C1 segment of cervical spinal cord (tissue), 14 donors: Measurements from ENCODE around the gene RTN3.
A peak's percentile ranks its signal among the peaks of the same experiment; 100 is the strongest.
"Not testable (repeated sequence)": the region's sequence is repeated elsewhere in the genome, so short reads cannot be mapped to it uniquely, and the experiment has no call there.

ENCODE experiments used
- DNase-seq, 14 donors: peaks; one replicate each; lab custom pipeline; 2025; lab: John Stamatoyannopoulos, UW

Gene RTN3

DNA sequence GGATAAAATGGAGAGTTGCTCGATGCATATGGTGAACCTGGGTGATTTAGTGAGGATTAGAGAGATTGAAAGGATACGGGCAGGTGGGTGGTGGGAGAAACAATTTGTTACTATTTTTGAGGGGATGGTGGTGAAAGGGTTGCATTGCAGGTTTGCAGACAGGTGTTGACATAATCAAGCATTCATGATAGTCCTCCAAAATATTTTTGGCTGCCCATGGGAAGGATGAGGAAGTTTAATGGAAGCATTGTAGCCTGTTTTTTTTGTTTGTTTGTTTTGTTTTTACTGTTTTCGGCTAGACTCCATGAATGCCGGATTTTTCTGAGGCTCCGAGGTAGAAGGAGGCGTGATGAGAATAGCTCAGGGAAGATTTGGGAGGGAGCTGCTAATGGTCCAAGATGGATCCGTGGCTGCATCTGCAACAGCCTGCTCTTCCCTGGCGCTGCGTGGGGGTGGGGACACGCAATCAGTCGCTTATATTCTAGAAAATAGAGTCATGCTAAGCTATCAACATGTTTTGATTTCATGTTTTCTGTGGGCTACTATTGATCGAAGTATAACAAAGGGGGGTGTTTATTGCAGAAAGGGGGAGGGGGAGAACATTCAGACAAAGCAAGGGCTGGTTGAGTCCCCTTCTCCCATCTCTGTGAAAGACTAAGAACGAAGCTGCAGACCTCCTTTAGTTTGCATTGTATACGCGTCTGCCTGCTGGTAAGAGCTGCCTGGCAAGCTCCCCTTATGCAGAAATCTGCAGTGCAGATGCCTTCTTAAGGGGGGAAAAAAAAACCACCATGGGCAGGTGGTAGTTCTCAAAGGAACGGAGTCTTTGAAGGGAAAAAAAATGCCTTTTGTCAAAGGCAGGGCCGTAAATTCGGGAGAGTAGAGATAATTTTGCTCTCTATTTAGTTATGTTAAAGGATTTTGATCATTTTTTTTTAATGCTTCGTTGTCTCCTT lies 1.0 kb downstream of the RTN3 start:
- DNase-seq: peak in 13 of 14 donors; percentile 10 to 75 (median 47)

DNA sequence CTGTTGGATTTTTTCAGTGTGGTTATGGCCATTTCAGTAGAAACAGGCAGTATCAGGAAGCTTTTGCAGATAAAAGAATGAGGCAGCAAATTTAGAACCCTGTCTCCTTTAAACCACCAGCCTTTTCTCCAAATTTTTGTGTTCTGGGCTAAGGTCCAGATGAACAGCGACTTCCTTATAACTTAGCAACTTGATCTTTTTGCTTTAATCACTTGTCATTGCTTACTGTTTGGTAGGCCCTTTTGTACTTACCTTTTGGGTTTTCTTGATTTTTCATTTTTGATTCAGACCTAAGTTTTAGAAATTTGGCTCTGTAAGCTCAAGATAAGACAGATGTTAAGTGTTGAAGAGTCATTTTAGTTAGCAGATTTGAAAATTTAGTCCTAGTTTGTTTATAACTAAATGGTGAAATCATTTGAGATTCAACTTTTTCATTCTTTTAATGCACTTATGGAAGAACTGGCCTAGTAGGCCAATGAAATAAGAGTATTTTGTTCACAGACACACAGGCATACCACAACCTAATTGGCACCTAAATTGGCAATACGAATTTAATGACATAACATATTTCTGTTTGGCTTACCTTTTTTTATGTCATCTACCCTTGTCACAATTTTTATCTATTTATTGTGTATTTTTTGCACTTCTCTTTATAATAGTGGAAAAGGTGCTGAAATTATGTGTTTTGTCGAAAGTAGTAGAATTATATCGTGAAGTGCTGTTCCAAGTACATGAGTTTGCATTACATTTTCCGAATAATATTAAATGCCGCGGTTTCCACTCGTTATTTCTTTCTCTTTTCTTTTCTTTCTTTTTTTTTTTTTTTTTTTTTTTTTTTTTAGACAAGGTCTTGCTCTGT lies 2.1 kb downstream of the RTN3 start:
- DNase-seq: peak in 1 of 14 donors; percentile 19

DNA sequence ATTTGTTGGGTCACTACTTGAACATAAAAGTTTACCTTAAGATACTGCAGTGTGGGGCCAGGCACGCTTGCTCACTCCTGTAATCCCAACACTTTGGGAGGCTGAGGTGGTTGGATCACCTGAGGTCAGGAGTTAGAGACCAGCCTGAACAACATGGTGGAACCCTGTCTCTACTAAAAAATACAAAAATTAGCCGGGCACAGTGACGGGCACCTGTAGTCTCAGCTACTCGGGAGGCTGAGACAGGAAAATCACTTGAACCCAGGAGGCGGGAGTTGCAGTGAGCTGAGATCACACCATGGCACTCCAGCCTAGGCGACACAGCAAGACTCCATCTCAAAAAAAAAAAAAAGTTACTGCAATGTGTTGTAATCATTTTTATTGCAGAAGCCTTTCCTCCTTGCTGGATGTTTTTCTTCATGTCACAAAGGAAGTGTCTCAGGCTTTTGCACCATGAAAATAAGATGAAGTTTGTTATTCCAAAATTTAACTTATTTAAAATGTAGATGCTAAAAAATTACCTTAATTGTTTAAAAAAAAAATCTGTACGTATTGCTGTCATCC lies 3.9 kb downstream of the RTN3 start:
- not testable (repeated sequence) for DNase-seq

DNA sequence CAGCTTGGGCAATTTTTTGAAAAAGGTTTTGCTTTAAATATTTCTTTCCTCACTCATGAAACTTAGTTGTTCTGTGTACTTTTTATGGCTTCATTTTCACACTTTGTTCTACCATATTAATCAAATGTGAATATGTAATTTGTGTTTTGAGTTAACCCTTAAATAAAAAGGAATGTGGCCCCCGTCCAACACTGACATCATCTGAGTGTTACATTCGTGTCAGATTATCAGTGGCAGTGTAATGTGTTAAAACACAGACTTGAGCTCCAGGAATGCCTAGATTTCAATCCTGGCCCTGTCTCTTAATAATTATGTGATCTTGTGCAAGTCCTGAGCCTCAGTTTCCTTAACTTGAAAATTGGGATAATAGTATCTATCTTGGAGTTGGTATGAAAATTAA lies 5.6 kb downstream of the RTN3 start:
- no peak for DNase-seq

DNA sequence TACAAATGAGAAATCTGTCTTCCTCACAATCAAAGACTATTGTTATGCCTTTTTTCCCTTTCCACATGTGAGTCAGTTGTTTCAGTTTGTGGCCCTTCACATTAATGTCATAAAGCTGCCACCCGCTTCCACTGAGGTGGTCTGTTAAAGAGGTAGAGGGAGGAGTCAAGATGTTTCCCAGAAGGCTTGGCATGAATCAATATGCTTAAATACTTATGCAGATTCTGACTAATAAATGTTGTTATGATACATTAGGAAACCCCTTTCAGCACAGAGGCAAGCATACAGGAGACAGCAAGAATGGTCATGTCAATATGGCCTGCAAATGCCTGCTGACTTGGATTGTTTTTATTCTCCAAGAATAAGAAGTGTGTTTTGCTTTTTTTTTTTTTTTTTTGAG lies 6.5 kb downstream of the RTN3 start:
- DNase-seq: no peak

DNA sequence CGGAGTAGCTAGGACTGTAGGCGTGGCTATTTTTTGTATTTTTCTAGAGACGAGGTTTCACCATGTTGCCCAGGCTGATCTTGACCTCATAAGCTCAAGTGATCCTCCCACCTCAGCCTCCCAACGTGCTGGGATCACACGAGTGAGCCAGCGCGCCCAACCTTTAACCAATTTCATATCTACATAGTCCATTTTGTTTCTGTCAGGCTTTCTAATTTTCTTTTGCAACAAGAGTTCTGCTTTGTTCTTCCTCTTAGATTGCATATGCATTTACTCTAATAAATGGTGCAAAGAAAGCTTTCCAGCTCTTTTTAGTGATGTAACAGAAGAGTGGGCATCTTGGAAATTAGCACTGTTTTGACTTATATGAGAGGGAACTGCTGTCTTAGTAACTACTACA lies 13.3 kb downstream of the RTN3 start:
- DNase-seq: no peak

DNA sequence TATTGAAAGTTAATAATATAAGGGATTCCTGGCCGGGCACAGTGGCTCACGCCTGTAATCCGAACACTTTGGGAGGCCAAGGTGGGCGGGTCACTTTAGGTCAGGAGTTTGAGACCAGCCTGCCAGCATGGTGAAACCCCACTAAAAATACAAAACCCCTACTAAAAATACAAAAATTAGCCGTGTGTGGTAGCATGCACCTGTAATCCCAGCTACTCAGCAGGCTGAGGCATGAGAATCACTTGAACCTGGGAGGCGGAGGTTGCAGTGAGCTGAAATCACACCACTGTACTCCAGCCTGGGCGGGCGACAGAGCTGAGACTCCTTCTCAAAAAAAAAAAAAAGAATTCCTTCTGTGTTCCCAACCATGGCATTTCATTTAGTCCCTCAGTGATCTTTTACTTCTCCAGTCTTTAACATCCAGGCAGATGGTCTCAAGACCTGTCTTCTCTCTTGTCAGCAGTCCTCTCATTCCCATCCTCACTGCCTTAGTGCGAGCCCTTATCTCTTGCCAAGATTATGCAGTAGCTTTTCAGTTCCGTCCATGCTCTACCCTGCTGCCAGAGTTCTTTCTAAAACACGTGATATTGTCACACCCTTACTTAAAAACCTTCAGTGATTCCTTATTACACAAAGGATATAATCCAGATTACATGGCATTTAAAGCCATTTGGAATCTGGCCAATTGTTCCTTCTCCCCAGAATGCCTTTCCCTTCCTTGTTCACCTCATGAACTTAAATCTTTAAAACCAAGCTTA lies 17.9 kb downstream of the RTN3 start:
- peak in 1 of 14 donors; percentile 19 for DNase-seq

DNA sequence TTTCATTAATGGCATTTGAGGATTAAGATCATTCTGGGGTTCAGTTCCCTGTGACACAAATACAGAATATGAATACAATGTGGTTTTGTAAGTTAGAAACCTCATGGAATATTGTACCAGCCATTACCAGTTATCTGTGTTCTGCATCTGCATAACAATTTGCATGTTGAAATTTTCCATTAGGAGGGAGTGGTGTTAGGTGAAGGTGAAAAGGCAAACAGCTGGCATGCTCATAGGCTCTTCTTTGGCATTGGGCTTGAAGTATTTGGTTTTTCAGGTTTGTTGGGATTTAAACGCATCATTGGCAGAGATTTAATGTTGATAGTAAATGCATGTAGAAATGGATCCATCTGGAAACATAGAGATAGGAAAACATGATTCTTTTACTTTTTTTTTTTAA lies 18.6 kb downstream of the RTN3 start:
- no peak for DNase-seq

DNA sequence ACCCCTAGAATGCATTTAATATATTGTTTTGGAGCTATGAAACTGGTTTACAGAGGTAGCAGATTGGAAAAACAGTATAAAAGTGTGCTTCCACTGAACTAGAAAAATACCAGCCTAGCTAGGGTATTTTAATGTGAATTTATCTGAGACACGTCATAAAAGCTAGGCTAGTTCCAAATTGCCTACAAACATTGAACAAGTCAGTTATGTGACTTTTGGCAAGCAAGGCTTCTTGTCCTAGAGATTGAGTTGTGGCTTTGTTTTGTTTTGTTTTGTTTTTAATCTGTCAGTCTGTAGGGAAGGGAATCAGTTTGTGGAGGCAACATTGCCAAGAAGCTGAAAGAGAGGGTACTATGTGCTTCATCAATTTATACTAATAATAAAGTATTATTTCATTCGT lies 24.2 kb downstream of the RTN3 start:
- no peak for DNase-seq

DNA sequence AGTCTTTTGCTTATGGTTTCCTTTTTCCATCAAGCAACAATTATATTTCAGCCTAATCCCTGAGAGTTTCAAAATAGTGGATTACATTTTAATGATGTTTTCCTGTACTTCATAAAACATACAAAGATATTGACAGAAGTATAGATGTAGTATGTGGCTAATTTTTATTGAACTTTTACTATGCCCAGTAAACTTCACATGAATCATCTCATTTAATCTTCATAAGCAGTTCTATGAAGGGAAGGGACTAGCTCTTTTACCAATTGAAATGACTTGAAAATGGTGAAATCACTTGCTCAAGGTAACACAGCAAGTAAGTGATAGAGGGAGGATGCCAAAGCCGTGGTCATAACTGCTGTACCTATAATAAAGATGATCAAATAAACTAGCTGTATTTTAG lies 27.5 kb downstream of the RTN3 start:
- no peak for DNase-seq

DNA sequence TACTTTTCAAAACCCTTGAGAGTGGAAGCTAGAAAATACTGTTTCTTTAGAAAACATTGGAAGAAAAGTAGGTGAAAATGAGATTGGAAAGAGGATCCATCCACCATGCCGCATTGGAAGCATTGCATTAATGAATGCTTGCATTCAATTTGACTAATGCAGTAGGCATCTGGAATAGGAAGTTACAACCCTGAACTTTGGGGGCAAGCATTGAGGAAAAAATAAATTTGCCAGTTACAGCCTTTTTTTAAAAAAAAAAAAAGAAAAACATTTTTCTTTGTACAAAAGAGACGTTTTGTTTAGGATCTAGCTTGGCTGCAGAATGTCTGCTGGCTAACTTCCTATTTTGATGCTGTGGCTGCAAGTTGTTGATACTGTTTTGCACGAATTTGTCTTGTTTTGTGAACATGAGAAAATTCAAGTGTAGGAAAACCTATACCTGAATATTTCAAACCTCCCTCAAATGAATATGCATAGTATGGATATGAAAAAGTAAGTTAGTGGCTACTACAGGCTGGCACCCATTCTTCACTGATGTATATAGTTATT lies 28.1 kb downstream of the RTN3 start:
- no peak for DNase-seq

DNA sequence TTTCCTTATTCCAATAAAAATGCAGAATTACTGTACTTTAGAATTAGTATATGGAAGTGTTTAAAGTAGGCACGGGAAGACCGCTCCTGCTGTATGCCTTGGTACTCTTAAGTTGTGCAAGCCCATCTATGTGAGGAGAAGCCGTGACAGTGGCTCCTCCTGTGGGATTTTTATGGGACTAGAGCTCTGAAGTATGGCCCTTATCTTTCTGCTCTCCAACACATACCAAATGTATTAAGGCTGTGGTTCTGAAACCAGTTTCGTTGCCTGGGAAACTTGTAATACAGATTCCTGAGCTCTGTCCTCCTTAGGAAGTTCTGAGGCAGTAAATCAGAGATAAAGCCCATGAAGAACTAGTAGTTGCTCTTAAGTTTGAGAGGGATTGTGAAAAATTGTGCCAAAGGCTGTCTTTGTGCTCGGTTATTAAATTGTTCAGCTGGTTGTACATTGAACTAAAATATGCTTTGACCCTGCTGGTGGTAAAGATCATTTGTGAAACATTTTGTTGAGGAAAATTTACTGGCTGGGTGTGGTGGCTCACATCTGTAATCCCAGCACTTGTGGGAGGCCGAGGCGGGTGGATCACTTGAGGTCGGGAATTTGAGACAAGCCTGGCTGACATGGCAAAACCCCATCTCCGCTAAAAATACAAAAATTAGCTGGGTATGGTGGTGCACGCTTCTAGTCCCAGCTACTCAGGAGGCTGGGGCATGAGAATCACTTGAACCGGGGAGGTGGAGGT lies 29.3 kb downstream of the RTN3 start:
- no peak for DNase-seq

DNA sequence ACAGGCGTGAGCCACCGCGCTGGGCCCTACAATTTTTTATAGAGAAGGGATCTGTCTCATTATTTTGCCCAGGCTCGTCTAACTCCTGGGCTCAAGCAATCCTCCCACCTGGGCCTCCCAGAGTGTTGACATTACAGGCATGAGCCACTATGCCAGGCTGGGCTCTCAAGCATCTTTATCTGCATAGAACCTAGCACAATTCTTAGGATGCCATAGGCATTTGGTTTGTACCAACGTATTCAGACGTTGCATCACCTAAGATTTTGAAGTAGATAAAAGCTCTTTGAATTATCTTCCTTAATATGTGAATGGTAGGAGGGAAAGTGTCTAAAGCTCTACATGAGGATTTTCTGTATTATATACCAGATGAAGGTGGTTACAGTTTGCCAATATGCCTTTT lies 30.5 kb downstream of the RTN3 start:
- DNase-seq: no peak

DNA sequence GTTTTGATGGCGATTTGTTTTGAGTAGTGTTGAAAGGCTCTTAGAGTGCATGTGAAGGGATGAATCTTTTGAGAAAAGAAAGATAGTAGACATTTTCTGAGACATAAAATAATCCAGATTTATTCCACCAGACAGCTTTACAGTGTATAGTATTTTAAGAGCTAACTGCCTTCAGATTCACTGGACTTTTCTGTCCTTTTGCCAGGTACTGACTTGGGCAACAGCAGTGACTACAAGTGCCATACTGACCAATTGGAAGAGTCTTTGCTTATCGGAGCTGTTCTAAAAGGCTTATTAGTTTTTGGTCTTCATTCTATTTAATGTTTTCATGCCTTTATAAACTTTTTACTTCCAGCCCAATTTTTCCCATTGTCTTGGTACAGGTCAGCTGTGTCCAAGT lies 32.5 kb downstream of the RTN3 start:
- no peak for DNase-seq

DNA sequence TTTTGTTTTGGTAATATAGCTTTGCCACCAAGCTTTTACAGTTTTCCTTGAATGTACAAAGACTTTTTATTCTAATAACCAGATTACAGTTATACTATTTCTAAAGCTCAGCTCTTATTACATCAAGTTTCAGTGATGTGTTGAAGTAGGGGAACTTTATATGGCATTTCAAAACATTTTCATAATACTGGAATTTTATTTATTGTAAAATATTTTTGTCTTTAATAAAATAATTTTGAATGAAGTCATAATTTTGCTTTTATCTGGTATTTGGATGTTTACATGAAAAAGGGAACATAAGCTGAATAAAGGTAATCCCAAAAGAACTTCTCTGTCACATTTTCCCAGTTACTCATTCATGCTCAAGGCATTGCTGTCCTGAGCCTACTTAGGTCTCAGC lies 34.7 kb downstream of the RTN3 start:
- DNase-seq: no peak

DNA sequence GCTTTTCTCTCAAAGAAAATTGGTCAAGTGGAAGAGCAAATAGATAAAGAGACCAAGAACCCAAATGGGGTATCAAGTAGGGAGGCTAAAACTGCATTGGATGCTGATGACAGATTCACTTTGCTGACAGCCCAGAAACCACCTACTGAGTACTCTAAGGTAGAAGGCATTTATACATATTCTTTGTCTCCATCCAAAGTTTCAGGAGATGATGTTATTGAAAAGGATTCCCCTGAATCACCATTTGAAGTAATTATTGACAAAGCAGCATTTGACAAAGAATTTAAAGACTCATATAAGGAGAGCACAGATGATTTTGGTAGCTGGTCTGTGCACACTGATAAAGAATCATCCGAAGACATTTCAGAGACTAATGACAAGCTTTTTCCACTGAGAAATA lies 37.7 kb downstream of the RTN3 start:
- no peak for DNase-seq

DNA sequence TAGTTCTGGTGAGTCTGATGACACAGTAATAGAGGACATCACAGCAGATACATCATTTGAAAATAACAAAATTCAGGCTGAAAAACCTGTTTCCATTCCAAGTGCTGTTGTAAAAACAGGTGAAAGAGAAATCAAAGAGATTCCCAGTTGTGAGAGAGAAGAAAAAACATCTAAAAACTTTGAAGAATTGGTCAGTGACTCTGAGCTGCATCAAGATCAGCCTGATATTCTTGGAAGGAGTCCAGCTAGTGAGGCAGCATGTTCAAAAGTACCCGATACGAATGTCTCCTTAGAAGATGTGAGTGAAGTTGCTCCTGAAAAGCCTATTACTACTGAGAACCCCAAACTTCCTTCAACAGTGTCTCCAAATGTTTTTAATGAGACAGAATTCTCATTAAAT lies 38.7 kb downstream of the RTN3 start:
- no peak for DNase-seq

DNA sequence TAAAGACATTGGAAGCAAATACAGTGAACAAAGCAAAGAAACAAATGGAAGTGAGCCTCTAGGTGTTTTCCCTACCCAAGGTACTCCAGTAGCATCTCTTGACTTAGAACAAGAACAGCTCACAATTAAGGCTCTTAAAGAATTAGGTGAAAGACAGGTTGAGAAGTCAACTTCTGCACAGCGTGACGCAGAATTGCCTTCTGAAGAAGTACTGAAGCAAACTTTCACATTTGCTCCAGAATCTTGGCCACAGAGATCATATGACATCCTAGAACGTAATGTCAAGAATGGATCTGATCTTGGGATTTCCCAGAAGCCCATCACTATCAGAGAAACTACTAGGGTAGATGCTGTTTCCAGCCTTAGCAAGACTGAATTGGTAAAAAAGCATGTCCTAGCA lies 39.3 kb downstream of the RTN3 start:
- no peak for DNase-seq

DNA sequence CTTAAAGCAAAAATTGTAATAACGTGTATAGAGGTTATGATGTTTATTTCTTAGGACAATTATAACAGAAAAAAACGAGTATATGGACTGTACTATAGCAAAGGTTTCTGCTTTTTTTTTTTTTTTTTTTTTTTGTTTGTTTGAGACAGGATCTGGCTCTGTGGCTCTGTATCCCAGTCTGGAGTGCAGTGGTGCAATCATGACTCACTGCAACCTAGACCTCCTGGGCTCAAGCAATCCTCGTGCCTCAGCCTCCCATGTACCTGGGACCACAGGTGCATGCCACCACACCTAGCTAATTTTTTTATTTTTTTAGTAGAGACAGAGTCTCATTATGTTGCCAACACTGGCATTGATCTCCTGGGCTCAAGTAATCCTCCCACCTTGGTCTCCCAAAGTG lies 48.0 kb downstream of the RTN3 start:
- DNase-seq: no peak

DNA sequence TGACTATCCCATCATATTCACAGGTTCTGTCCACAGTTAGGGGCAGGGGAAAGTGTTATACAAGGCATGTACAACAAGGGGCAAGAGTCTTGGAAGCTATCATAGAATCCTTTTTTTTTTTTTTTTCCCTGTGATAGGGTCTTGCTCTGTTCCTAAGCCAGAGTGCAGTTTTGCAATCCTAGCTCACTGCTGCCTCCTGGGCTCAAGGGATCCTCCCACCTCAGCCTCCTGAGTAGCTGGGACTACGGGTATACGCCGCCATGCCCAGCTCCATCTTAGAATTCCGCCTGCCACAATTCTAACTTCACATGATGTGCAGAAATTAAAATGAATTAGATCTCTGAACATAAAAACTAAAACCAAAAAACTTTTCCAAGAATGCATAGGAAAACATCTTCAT lies 55.6 kb downstream of the RTN3 start:
- no peak for DNase-seq

DNA sequence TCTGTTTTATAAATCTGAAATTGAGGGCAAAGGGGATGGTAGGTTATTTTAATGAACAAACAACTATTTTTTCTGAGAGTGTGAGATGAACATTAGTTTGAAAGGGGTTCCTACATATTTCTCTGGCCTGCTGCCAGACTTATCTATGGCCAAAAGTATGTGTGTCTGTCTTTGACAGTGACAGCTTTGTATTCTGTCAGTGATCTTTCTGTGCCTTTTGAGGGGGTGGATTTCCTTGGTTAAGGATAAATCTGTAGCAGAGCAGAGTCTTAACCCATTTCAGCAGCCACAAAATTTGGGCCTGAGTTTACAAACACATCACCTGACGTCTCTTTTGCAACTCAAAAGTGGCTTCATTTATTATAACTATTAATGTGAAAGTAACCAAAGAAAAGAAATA lies 56.4 kb downstream of the RTN3 start:
- no peak for DNase-seq
